Spleen (tissue), 11 donors: ENCODE results near the gene ZNF595. TPM values are rescaled to one million over a fixed set of nuclear protein-coding genes. Genes with fewer than 3 reads are reported as not detected.
"Not testable (repeated sequence)": the region's sequence is repeated elsewhere in the genome, so short reads cannot be mapped to it uniquely, and the experiment has no call there.

ENCODE experiments used
- DNase-seq: peaks from one replicate; pipeline ENCODE4 v3.0.0-alpha.2; 2020
- H3K27ac ChIP-seq, 8 donors: fragments of 200-600 bp; sonication (generic) in 7 of 8; 1 replicate in 4 of 8; 2 replicates in 4 of 8; pipeline versions ENCODE4 v1.5.0 to v1.8.0; 2016 to 2021; ENCODE audit warnings: inconsistent platforms in 4 of 8, mild to moderate bottlenecking in 4 of 8, moderate library complexity in 1 of 8
- H3K27me3 ChIP-seq, 7 donors: fragments of 200-600 bp; sonication (generic) in 6 of 7; replicated peaks in 1 of 7; 1 replicate in 4 of 7; 2 replicates in 3 of 7; pipeline versions ENCODE4 v1.5.0 to v1.8.0; 2016 to 2021; ENCODE audit warnings: inconsistent platforms in 3 of 7, mild to moderate bottlenecking in 1 of 7
- H3K36me3 ChIP-seq, 6 donors: fragments of 200-600 bp; sonication (generic) in 5 of 6; 1 replicate in 4 of 6; 2 replicates in 2 of 6; pipeline versions ENCODE4 v1.5.0 to v1.8.0; 2016 to 2021; ENCODE audit warnings: inconsistent platforms in 2 of 6
- H3K4me1 ChIP-seq, 6 donors: fragments of 200-600 bp; sonication (generic) in 5 of 6; 1 replicate in 3 of 6; 2 replicates in 3 of 6; pipeline versions ENCODE4 v1.5.0 to v1.8.0; 2016 to 2021; ENCODE audit warnings: inconsistent platforms in 3 of 6
- H3K4me3 ChIP-seq, 8 donors: fragments of 200-600 bp; sonication (generic) in 7 of 8; 1 replicate in 4 of 8; 2 replicates in 4 of 8; pipeline versions ENCODE4 v1.5.0 to v1.8.0; 2016 to 2021; ENCODE audit warnings: inconsistent platforms in 4 of 8, mild to moderate bottlenecking in 4 of 8, moderate library complexity in 2 of 8
- H3K9me3 ChIP-seq, 8 donors: fragments of 200-600 bp; sonication (generic) in 7 of 8; 1 replicate in 4 of 8; 2 replicates in 4 of 8; pipeline versions ENCODE4 v1.5.0 to v1.8.0; 2016 to 2021; ENCODE audit warnings: inconsistent platforms in 4 of 8
- WGBS, 5 donors: extraction: QIAGEN DNeasy Blood & Tissue Kit in 3 of 5; methylation state at CpG; one replicate each; pipeline versions ENCODE4 v1.1.5 to v1.1.7; 2013 to 2018; 5-methylcytosine and 5-hydroxymethylcytosine counted together
- intact Hi-C: fragments of 100-400 bp; cut with DNase I; formaldehyde crosslinking; loops from one replicate; pipeline ENCODE4 v1.15.0; 2023; ENCODE audit warnings: low total_unique reads
- polyA plus RNA-seq, 3 donors: library from polyadenylated mRNA; stranded (reverse); fragments of 200-250 nt; gene quantifications; one replicate each; pipeline ENCODE4 v1.2.1, GENCODE V29; 2013
- total RNA-seq, 7 donors: library from RNA; depleted of rRNA in 3 of 7; stranded (reverse); fragments of >200 nt in 3 of 7; fragmentation: NEBNext Ultra II Directional in 4 of 7; extraction: Animal tissue kit (Norgen Biotek cat#: 25700) in 4 of 7; gene quantifications; one replicate each; pipeline versions ENCODE4 v1.1.0 to v1.2.1, GENCODE V29; 2016 to 2021
- TF ChIP-seq, protein P1 (sequence below), 11 experiments: fragments of 200-600 bp in 7 of 11; fragments of 450-650 bp in 4 of 11; sonication (generic) in 4 of 11; IDR thresholded peaks in 8 of 11; conservative IDR thresholded peaks in 3 of 11; 1 replicate in 7 of 11; 2 replicates in 4 of 11; pipeline versions ENCODE4 v1.4.0 to v1.8.0; 2016 to 2021; ENCODE audit warnings: antibody characterized with exemption in 11 of 11, inconsistent platforms in 4 of 11, mild to moderate bottlenecking in 1 of 11
- donor health status: healthy with polysubstance abuse.
- donor health status: DM: no; HTN: no; CAD: no; lungs with moderate emphysema.
- donor health status: DM: no; HTN: no; CAD: no.
- donor health status: Bipolar disorder and iron deficiency.
- donor health status: healthy.
- donor health status: DM: no; HTN: no; CAD: no.
- donor health status: DM: yes; HTN: yes; CAD: no.

Gene ZNF595
- total and polyA plus RNA-seq, 10 donors: 2.9 to 55.9 (median 22.5) TPM

DNA sequence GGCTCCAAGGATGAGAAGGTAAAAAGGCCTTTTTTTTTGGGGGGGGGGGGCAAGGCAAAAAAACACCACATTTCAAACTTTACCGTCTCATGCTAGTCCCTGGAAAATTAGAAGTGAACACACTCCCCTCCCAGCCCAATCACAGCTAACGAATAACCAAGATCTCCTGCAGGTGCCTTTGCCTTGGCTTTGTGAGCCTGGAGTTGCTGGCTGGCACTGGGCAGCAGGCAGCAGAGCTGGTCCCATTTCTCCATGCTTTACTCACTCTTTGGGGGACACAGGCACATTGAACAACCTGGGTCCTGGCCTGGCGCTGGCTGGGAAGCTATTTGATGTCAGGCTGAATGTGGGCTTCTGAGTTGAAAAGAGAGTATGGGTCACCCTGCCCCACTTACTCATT lies 25.6 kb upstream of the ZNF595 start:
- WGBS, 5 donors: 73 to 83% (median 77%) methylated on average over 3 of the region's 3 CpGs
- intact Hi-C loops, H3K4me3 ChIP-seq, H3K4me1 ChIP-seq, H3K9me3 ChIP-seq, H3K27me3 ChIP-seq, H3K36me3 ChIP-seq, H3K27ac ChIP-seq: not testable (repeated sequence)
- DNase-seq: peak; percentile 30

DNA sequence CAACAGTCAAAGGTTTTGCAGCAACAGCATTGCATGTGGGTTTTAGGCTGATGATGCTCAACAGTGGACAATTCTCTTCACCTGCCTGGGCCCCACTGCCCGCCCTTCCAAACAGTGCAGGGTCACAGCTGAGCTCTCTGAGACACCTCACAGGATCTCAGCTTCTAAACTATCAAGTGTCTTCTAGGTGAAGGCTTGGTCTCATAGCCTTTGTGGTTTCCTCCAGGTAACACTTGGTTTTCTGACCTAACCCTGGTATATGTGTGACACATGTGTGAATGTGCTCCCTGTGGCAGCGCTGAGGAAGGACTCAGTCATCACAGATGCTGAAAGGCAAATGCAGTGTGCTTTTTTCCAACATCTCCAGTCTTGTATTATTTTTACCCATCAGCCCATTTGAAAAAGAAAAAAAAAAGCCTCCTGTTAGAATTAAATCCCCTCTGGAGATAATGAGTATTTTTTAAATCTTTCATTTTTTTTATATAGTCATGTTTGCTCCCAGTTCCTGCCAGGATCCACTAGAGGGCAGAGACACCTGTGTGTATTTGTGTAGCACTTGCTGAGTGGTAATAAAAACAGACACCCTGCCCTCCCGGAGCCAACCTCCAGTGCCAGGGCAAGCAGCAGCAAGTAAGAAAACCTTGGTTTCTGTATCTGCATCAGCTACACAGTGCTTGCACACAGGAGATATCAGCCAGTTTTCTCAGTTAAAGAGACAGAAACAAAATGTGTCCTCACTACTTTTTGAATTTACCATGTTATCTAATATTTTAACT lies 24.2 kb upstream of the ZNF595 start:
- TF ChIP-seq, protein P1, sequence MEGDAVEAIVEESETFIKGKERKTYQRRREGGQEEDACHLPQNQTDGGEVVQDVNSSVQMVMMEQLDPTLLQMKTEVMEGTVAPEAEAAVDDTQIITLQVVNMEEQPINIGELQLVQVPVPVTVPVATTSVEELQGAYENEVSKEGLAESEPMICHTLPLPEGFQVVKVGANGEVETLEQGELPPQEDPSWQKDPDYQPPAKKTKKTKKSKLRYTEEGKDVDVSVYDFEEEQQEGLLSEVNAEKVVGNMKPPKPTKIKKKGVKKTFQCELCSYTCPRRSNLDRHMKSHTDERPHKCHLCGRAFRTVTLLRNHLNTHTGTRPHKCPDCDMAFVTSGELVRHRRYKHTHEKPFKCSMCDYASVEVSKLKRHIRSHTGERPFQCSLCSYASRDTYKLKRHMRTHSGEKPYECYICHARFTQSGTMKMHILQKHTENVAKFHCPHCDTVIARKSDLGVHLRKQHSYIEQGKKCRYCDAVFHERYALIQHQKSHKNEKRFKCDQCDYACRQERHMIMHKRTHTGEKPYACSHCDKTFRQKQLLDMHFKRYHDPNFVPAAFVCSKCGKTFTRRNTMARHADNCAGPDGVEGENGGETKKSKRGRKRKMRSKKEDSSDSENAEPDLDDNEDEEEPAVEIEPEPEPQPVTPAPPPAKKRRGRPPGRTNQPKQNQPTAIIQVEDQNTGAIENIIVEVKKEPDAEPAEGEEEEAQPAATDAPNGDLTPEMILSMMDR (IDR thresholded peaks at IDR 0.05 in 8 of 11, conservative IDR thresholded peaks at IDR 0.05 in 3 of 11): peak in 2 of 11 experiments; percentile 7 to 9
- intact Hi-C loops, H3K36me3 ChIP-seq, H3K27me3 ChIP-seq, H3K4me3 ChIP-seq, H3K9me3 ChIP-seq, H3K4me1 ChIP-seq, H3K27ac ChIP-seq: not testable (repeated sequence)
- WGBS, 5 donors: 28 to 43% (median 35%) methylated on average over 1 of the region's 3 CpGs
- DNase-seq: peak; percentile 77

GRCh38 chr4:33314-33713 lies 19.8 kb upstream of the ZNF595 start:
- DNase-seq, intact Hi-C loops, H3K27me3 ChIP-seq, H3K36me3 ChIP-seq, H3K4me1 ChIP-seq, H3K4me3 ChIP-seq, H3K27ac ChIP-seq: not testable (repeated sequence)
- no CpG with 5 or more reads among the region's 6 CpGs for WGBS, 5 donors
- H3K9me3 ChIP-seq: peaks cover 0 to 10% (median 1%) of the 10 kb centered on the region in 8 donors

- H3K27ac ChIP-seq, intact Hi-C loops, H3K36me3 ChIP-seq, H3K27me3 ChIP-seq, DNase-seq, H3K4me1 ChIP-seq, H3K4me3 ChIP-seq: not testable (repeated sequence)
- 60 to 84% (median 70%) methylated on average over 3 to 6 of the region's 6 CpGs for WGBS, 5 donors
- peaks cover 0 to 11% (median 0%) of the 10 kb centered on the region in 8 donors for H3K9me3 ChIP-seq
Observed at GRCh38 chr4:36559-37415, 16.3 kb upstream of the ZNF595 start.

GRCh38 chr4:38202-38601 lies 14.9 kb upstream of the ZNF595 start:
- H3K36me3 ChIP-seq, DNase-seq, H3K4me3 ChIP-seq, H3K4me1 ChIP-seq, intact Hi-C loops, H3K27ac ChIP-seq, H3K27me3 ChIP-seq: not testable (repeated sequence)
- H3K9me3 ChIP-seq: peaks cover 0 to 11% (median 0%) of the 10 kb centered on the region in 8 donors

- H3K4me1 ChIP-seq, DNase-seq, H3K9me3 ChIP-seq, H3K36me3 ChIP-seq, H3K27me3 ChIP-seq, intact Hi-C loops, H3K27ac ChIP-seq, H3K4me3 ChIP-seq: not testable (repeated sequence)
Observed at GRCh38 chr4:43375-43774, 9.7 kb upstream of the ZNF595 start.

GRCh38 chr4:51253-51652 lies 1.9 kb upstream of the ZNF595 start:
- H3K36me3 ChIP-seq, H3K9me3 ChIP-seq, intact Hi-C loops, H3K4me3 ChIP-seq, DNase-seq, H3K4me1 ChIP-seq, H3K27me3 ChIP-seq: not testable (repeated sequence)
- peak overlapping the region in 2 of 8 donors; percentile 8 to 33 for H3K27ac ChIP-seq
- WGBS, 5 donors: 55 to 74% (median 72%) methylated on average over 4 of the region's 4 CpGs

- H3K27ac ChIP-seq: peak overlapping the region in 1 of 8 donors; percentile 33
- H3K9me3 ChIP-seq, H3K4me1 ChIP-seq, H3K36me3 ChIP-seq, H3K27me3 ChIP-seq, H3K4me3 ChIP-seq, intact Hi-C loops: not testable (repeated sequence)
- peak; percentile 73 for DNase-seq
- 4 to 25% (median 13%) methylated on average over 2 to 5 of the region's 9 CpGs for WGBS, 5 donors
Observed at GRCh38 chr4:51655-52277, 1.4 kb upstream of the ZNF595 start.

DNA sequence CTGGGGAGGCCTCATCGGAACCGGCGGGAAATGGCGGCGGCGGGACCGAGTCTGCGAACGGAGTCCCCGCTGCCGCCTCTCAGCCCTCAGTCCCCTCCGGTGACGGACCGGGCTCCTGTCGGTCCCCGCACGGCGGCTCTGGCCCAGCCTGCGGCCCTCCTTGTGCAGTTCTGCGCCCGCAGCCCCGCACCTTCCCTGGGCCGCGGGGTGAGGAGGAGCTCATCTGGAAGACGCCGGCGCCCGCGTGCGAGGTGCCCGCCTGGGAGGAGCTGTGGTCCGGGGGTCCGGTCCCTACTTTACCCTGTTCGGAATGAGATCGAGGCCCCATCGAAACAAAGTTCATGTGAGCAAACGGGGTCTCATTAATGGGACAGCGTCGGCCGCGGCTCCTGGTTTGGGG lies 400 bp downstream of the ZNF595 start:
- H3K27me3 ChIP-seq, intact Hi-C loops, H3K36me3 ChIP-seq, H3K9me3 ChIP-seq, H3K4me1 ChIP-seq, DNase-seq: not testable (repeated sequence)
- Histone ChIP-seq H3K4me3 (peak overlapping the region in 5 of 8 donors; percentile 13 to 54 (median 30)), H3K27ac (peak overlapping the region in 4 of 8 donors; percentile 16 to 62 (median 58))
- 5% methylated on average over 13 of the region's 41 CpGs; no CpG with 5 or more reads in 4 of the 5 donors for WGBS, 5 donors

DNA sequence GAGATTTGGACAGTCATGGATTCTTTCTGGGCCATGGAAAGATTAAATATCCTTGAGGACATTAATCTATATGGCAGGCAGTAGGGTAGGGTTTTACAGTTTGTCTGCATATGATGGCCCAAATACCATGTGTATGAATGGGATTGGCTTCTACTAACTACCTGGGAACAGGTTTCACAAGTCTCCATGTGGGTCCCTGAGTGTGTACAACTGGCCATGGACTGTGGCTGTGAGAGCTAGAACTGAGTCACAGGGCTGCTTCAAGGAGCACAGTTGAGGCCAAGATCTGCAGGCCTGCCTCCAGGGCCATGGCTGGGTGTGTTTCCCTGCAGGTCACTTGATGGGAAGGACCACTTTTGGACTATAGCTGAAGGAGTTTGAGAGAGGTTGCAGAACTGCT lies 11.6 kb downstream of the ZNF595 start:
- H3K27ac ChIP-seq, H3K4me1 ChIP-seq, H3K27me3 ChIP-seq, intact Hi-C loops, H3K4me3 ChIP-seq, DNase-seq: not testable (repeated sequence)
- Histone ChIP-seq H3K9me3 (peaks cover 8 to 31% (median 19%) of the 10 kb centered on the region in 8 donors), H3K36me3 (peaks cover 5 to 34% (median 12%) of the 10 kb centered on the region in 6 donors)
